Fibroblast of lung (primary cell): ENCODE results near the gene CCR7. TPM values are rescaled to one million over a fixed set of nuclear protein-coding genes. Genes with fewer than 3 reads are reported as not detected.
A peak's percentile ranks its signal among the peaks of the same experiment; 100 is the strongest.
"Not testable (repeated sequence)": the region's sequence is repeated elsewhere in the genome, so short reads cannot be mapped to it uniquely, and the experiment has no call there.

Experiments
- DNase-seq, 2 donors: peaks; one replicate each; pipeline versions ENCODE4 v3.0.0 to v3.0.0-alpha.2; 2010; ENCODE audit warnings: low read depth in 2 of 2
- H2AFZ ChIP-seq: 2 replicates; pipeline ENCODE4 v1.5.1; 2012; ENCODE audit warnings: low read length, control low read depth, inconsistent platforms
- H3K27ac ChIP-seq: 2 replicates; pipeline ENCODE4 v1.5.1; 2011; ENCODE audit warnings: low read length, control low read depth; ENCODE audit not compliant: insufficient read depth
- H3K27me3 ChIP-seq: 2 replicates; pipeline ENCODE4 v1.5.1; 2011; ENCODE audit warnings: mild to moderate bottlenecking, low read length; ENCODE audit not compliant: control insufficient read depth, insufficient read depth
- H3K36me3 ChIP-seq: 2 replicates; pipeline ENCODE4 v1.5.1; 2011; ENCODE audit warnings: low read length; ENCODE audit not compliant: control insufficient read depth, insufficient read depth
- H3K4me1 ChIP-seq: 2 replicates; pipeline ENCODE4 v1.5.1; 2011; ENCODE audit warnings: low read length; ENCODE audit not compliant: control insufficient read depth, insufficient read depth; ENCODE audit errors: extremely low read depth
- H3K4me2 ChIP-seq: 2 replicates; pipeline ENCODE4 v1.5.1; 2011; ENCODE audit warnings: low read length, control low read depth; ENCODE audit not compliant: insufficient read depth; ENCODE audit errors: extremely low read depth
- H3K4me3 ChIP-seq, 4 experiments: fragments of 200-600 bp in 1 of 4; sonication (generic) in 1 of 4; replicated peaks in 1 of 4; 2 replicates each; pipeline ENCODE4 v1.5.1; 2011 to 2016; ENCODE audit warnings: low read length in 4 of 4, low read depth in 3 of 4, mild to moderate bottlenecking in 3 of 4, control low read depth in 2 of 4, inconsistent platforms in 1 of 4, mixed read lengths in 1 of 4; ENCODE audit not compliant: insufficient read depth in 1 of 4; ENCODE audit errors: control extremely low read depth in 1 of 4
- H3K79me2 ChIP-seq: 2 replicates; pipeline ENCODE4 v1.5.1; 2012; ENCODE audit warnings: mild to moderate bottlenecking, low read length, inconsistent platforms; ENCODE audit not compliant: control insufficient read depth, insufficient read depth
- H3K9ac ChIP-seq: 2 replicates; pipeline ENCODE4 v1.5.1; 2011; ENCODE audit warnings: mild to moderate bottlenecking, low read length, control low read depth; ENCODE audit not compliant: insufficient read depth
- H3K9me3 ChIP-seq: 2 replicates; pipeline ENCODE4 v1.5.1; 2012; ENCODE audit warnings: low read depth, low read length; ENCODE audit not compliant: control insufficient read depth, insufficient read depth
- H4K20me1 ChIP-seq: 2 replicates; pipeline ENCODE4 v1.5.1; 2011; ENCODE audit warnings: low read length; ENCODE audit not compliant: control insufficient read depth, insufficient read depth; ENCODE audit errors: extremely low read depth
- CTCF ChIP-seq, 2 donors: IDR thresholded peaks in 1 of 2; conservative IDR thresholded peaks in 1 of 2; 1 replicate in 1 of 2; 2 replicates in 1 of 2; pipeline ENCODE4 v1.5.1; 2011 to 2012; ENCODE audit warnings: low read length in 2 of 2, control low read depth in 1 of 2, inconsistent platforms in 1 of 2, low read depth in 1 of 2, mild to moderate bottlenecking in 1 of 2
- EZH2 ChIP-seq: IDR thresholded peaks from 2 replicates; pipeline ENCODE4 v1.5.1; 2012; ENCODE audit warnings: low read length, control low read depth, mild to moderate bottlenecking; ENCODE audit errors: missing control alignments
- polyA plus RNA-seq, 2 donors: library from polyadenylated mRNA; depleted of rRNA in 1 of 2; stranded (reverse) in 1 of 2; unstranded in 1 of 2; fragments of >200 nt; gene quantifications; 2 replicates each; pipeline ENCODE4 v1.2.1, GENCODE V29; 2011 to 2012; ENCODE audit warnings: missing spikeins in 1 of 2
- total RNA-seq: library from RNA; depleted of rRNA; stranded (reverse); fragments of >200 nt; gene quantifications from 2 replicates; pipeline ENCODE4 v1.2.1, GENCODE V29; 2014

Gene CCR7
- total and polyA plus RNA-seq, 2 donors (not counting 1 experiment from before 2014, with no cell fraction given): under 0.01 to 0.10 TPM

- DNase-seq: no peak
- Histone ChIP-seq H3K27ac (peak overlapping the region; percentile 0), H3K27me3 (no peaks in the 10 kb centered on the region), H3K4me3 (no peak overlapping the region), H3K4me2 (no peak overlapping the region), H4K20me1 (no peaks in the 10 kb centered on the region), H3K9me3 (no peaks in the 10 kb centered on the region), H2AFZ (no peak overlapping the region), H3K36me3 (no peaks in the 10 kb centered on the region), H3K79me2 (no peaks in the 10 kb centered on the region), H3K9ac (no peak overlapping the region), H3K4me1 (peaks cover 44% of the 10 kb centered on the region)
- TF ChIP-seq CTCF (conservative IDR thresholded peaks at IDR 0.05 in 1 of 2, IDR thresholded peaks at IDR 0.05 in 1 of 2; ENCODE audit: low read depth in 1 of 2, low read length in 2 of 2): no peak
- no peak for TF ChIP-seq EZH2
Measured at GRCh38 chr17:40547079-40547784, 18.0 kb downstream of the CCR7 start.

- not testable (repeated sequence) for DNase-seq
Measured at GRCh38 chr17:40546497-40546896, 18.8 kb downstream of the CCR7 start.

GRCh38 chr17:40545660-40546059 lies 19.6 kb downstream of the CCR7 start:
- DNase-seq: no peak
- no peak overlapping the region for H2AFZ ChIP-seq
- no peaks in the 10 kb centered on the region for H3K9me3 ChIP-seq
- no peaks in the 10 kb centered on the region for H3K36me3 ChIP-seq
- H3K4me2 ChIP-seq: no peak overlapping the region
- H3K4me1 ChIP-seq: peaks cover 46% of the 10 kb centered on the region
- no peaks in the 10 kb centered on the region for H3K79me2 ChIP-seq
- no peaks in the 10 kb centered on the region for H3K27me3 ChIP-seq
- no peak overlapping the region for H3K4me3 ChIP-seq
- H3K9ac ChIP-seq: no peak overlapping the region
- no peaks in the 10 kb centered on the region for H4K20me1 ChIP-seq
- no peak for TF ChIP-seq CTCF (conservative IDR thresholded peaks at IDR 0.05 in 1 of 2, IDR thresholded peaks at IDR 0.05 in 1 of 2; ENCODE audit: low read depth in 1 of 2, low read length in 2 of 2)
- no peak for TF ChIP-seq EZH2
- no peak overlapping the region for H3K27ac ChIP-seq

More at GRCh38 chr17:40546497-40546896, 18.8 kb downstream of the CCR7 start:
- H2AFZ ChIP-seq, H3K27ac ChIP-seq, H4K20me1 ChIP-seq, H3K36me3 ChIP-seq, H3K4me2 ChIP-seq, H3K9me3 ChIP-seq, H3K9ac ChIP-seq, H3K4me3 ChIP-seq, H3K79me2 ChIP-seq, H3K27me3 ChIP-seq: not testable (repeated sequence)
- H3K4me1 ChIP-seq: peaks cover 45% of the 10 kb centered on the region
